NT2/D1 (cell line): ENCODE results near the gene GADL1.

Source experiments
- DNase-seq: peaks from one replicate; pipeline ENCODE4 v3.0.0-alpha.2; 2011; ENCODE audit warnings: low read depth, low spot score
- H3K27me3 ChIP-seq: 2 replicates; pipeline ENCODE4 v1.6.0; 2011; ENCODE audit warnings: mild to moderate bottlenecking; ENCODE audit not compliant: insufficient read length, insufficient read depth
- H3K36me3 ChIP-seq: 2 replicates; pipeline ENCODE4 v1.6.1; 2011; ENCODE audit warnings: mild to moderate bottlenecking, low read length, mixed read lengths; ENCODE audit not compliant: insufficient read depth, insufficient read length
- H3K4me1 ChIP-seq: 2 replicates; pipeline ENCODE4 v1.5.1; 2011; ENCODE audit not compliant: insufficient read depth, insufficient read length
- H3K4me3 ChIP-seq: 2 replicates; pipeline ENCODE4 v1.5.1; 2011; ENCODE audit warnings: low read depth; ENCODE audit not compliant: insufficient read length
- H3K9ac ChIP-seq: 2 replicates; pipeline ENCODE4 v1.6.0; 2011; ENCODE audit warnings: low read depth; ENCODE audit not compliant: insufficient read length
- H3K9me3 ChIP-seq: 2 replicates; pipeline ENCODE4 v1.5.1; 2011; ENCODE audit warnings: mild to moderate bottlenecking, low read length; ENCODE audit not compliant: insufficient read depth
- SUZ12 ChIP-seq: IDR thresholded peaks from 2 replicates; pipeline ENCODE4 v1.6.1; 2011; ENCODE audit not compliant: insufficient read length, insufficient read depth; ENCODE audit errors: extremely low read depth
- YY1 ChIP-seq: IDR thresholded peaks from 2 replicates; pipeline ENCODE4 v1.6.1; 2011; ENCODE audit not compliant: insufficient read length, insufficient read depth
- ZNF274 ChIP-seq: IDR thresholded peaks from 2 replicates; pipeline ENCODE4 v1.6.1; 2011; ENCODE audit warnings: mild to moderate bottlenecking, low read depth, low read length

Gene GADL1

DNA sequence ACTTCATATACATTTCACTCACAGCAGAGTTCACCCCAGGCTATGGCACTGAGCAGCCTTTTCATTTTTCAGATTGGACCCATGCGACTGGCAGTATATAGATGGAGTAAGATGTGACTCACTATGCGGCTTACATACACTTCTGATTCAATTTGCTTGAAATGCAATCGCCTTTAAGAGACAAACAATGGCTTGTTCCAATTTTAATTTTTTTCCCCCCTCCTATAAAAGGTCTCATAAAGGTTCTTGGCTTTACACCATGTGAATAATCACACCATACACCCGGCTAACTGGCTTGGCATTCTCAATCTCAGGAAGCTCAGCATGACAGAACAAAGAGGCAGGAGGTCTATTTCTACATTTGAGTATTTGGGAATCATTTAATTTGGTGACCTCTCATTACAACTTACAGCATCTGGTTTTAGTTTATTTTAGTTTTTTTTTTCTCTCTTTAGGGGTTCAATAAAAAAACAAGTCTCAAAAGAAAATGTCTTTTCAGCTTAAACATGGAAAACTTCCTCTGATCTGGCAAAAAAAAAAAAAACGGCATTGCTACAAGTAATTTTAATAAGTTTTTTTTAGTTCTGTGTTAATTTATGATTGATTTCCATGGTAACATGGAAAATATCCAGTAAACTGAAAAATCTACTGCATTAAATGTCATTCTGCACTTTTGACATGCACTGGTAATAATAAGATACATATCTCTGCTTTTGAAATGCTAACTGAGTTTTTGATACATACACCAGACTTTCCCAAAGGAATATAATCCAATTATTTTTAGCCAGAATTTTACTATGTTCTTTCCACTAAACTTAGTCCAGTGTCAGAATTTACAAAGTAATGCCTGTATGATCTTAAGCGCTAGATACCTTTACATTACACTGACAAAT, 38.8 kb downstream of the GADL1 start:
- Histone ChIP-seq H3K27me3 (no peaks in the 10 kb centered on the region), H3K4me1 (no peaks in the 10 kb centered on the region), H3K9me3 (no peaks in the 10 kb centered on the region), H3K9ac (no peak overlapping the region), H3K4me3 (no peak overlapping the region), H3K36me3 (no peaks in the 10 kb centered on the region)
- no peak for DNase-seq
- no peak for TF ChIP-seq SUZ12
- TF ChIP-seq YY1: no peak
- no peak for TF ChIP-seq ZNF274

DNA sequence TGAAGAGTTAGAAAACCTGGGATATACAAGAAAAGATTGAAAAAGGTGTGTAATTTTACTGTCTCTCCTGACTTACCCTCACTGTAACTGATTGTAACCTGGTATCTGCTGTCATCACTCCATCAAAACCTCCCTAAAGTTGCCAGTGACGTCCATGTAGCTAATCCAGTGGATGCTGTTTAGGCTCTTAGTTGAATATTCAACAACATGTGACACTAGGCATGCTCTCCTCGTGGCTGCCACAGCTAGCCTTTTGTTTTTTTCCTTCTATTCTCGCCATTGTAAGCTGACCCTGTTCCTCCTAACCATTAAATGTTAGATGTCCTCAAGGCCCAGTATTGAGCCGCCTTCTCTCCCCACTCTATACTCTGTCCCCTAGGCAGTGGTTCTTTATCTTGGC, 41.6 kb downstream of the GADL1 start:
- no peaks in the 10 kb centered on the region for H3K36me3 ChIP-seq
- TF ChIP-seq YY1: no peak
- no peak for TF ChIP-seq SUZ12
- no peak for TF ChIP-seq ZNF274
- no peaks in the 10 kb centered on the region for H3K27me3 ChIP-seq
- H3K9ac ChIP-seq: no peak overlapping the region
- H3K9me3 ChIP-seq: no peaks in the 10 kb centered on the region
- DNase-seq: no peak
- no peak overlapping the region for H3K4me3 ChIP-seq
- H3K4me1 ChIP-seq: no peaks in the 10 kb centered on the region

GRCh38 chr3:30848087-30848779, 46.2 kb downstream of the GADL1 start:
- no peaks in the 10 kb centered on the region for H3K4me1 ChIP-seq
- H3K36me3 ChIP-seq: no peaks in the 10 kb centered on the region
- no peak overlapping the region for H3K9ac ChIP-seq
- no peaks in the 10 kb centered on the region for H3K9me3 ChIP-seq
- no peak overlapping the region for H3K4me3 ChIP-seq
- DNase-seq: no peak
- no peaks in the 10 kb centered on the region for H3K27me3 ChIP-seq
- TF ChIP-seq ZNF274: no peak
- no peak for TF ChIP-seq YY1
- no peak for TF ChIP-seq SUZ12

- Histone ChIP-seq H3K4me1 (no peaks in the 10 kb centered on the region), H3K27me3 (no peaks in the 10 kb centered on the region), H3K4me3 (no peak overlapping the region), H3K9ac (no peak overlapping the region), H3K36me3 (no peaks in the 10 kb centered on the region), H3K9me3 (no peaks in the 10 kb centered on the region)
- DNase-seq: no peak
- TF ChIP-seq ZNF274 (no peak), YY1 (no peak), SUZ12 (no peak)
Measured at GRCh38 chr3:30847592-30847991, 46.9 kb downstream of the GADL1 start.

DNA sequence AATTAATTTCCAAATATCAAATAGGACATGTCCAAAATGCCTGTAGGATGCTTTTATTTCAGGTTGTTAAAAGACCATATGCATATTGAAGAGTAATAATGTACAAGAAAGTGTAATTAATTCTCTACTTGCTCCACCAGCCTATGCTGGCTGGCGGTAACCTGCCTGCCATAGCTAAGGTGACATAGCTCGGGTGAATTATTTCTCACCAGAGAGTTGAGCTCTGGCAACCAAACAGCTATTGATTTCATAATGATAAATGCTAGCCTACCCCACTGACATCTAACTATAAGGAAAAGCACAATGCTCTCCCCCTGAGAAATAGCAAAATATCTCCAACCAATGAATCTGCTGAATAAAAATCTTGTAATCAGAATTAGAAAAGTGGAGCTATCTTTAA, 48.9 kb downstream of the GADL1 start:
- H3K36me3 ChIP-seq: no peaks in the 10 kb centered on the region

GRCh38 chr3:30843877-30844276, 50.6 kb downstream of the GADL1 start:
- DNase-seq: no peak
- no peaks in the 10 kb centered on the region for H3K4me1 ChIP-seq
- H3K4me3 ChIP-seq: no peak overlapping the region
- no peaks in the 10 kb centered on the region for H3K9me3 ChIP-seq
- H3K36me3 ChIP-seq: no peaks in the 10 kb centered on the region
- H3K9ac ChIP-seq: no peak overlapping the region
- TF ChIP-seq ZNF274: no peak
- TF ChIP-seq SUZ12: no peak
- TF ChIP-seq YY1: no peak
- no peaks in the 10 kb centered on the region for H3K27me3 ChIP-seq

More for the DNA sequence above, 48.9 kb downstream of the GADL1 start:
- H3K4me1 ChIP-seq: no peaks in the 10 kb centered on the region
- no peaks in the 10 kb centered on the region for H3K27me3 ChIP-seq
- H3K9me3 ChIP-seq: no peaks in the 10 kb centered on the region
- no peak overlapping the region for H3K9ac ChIP-seq
- TF ChIP-seq ZNF274: no peak
- TF ChIP-seq YY1: no peak
- no peak for TF ChIP-seq SUZ12
- no peak for DNase-seq
- H3K4me3 ChIP-seq: no peak overlapping the region

- no peaks in the 10 kb centered on the region for H3K4me1 ChIP-seq
- no peak for DNase-seq
- H3K36me3 ChIP-seq: no peaks in the 10 kb centered on the region
- H3K9me3 ChIP-seq: no peaks in the 10 kb centered on the region
- H3K4me3 ChIP-seq: no peak overlapping the region
- no peak for TF ChIP-seq ZNF274
- no peak for TF ChIP-seq SUZ12
- TF ChIP-seq YY1: no peak
- no peak overlapping the region for H3K9ac ChIP-seq
- H3K27me3 ChIP-seq: no peaks in the 10 kb centered on the region
Measured at GRCh38 chr3:30836141-30836540, 58.3 kb downstream of the GADL1 start.
